Activated T-cell treated with anti-CD3 and anti-CD28 coated beads, Interleukin-2, amount 50 U/mL, for 1 hour (primary cell): ENCODE results near the gene NOL7.

Experiments
- DNase-seq: peaks from one replicate; pipeline ENCODE4 v3.0.0-alpha.2; 2020

Gene NOL7

GRCh38 chr6:13614926-13615791 lies at the start of gene NOL7:
TSS of gene NOL7 (plus strand) at chr6:13615335. CDS start at chr6:13615359, 24 bp downstream.
- peak; percentile 98 for DNase-seq

GRCh38 chr6:13565921-13566320 lies 49.2 kb upstream of the NOL7 start:
- DNase-seq = no peak

GRCh38 chr6:13566500-13566899 lies 48.6 kb upstream of the NOL7 start:
- DNase-seq = no peak

- DNase-seq = no peak
Observed at GRCh38 chr6:13568970-13569369, 46.2 kb upstream of the NOL7 start.

GRCh38 chr6:13572240-13572639 lies 42.9 kb upstream of the NOL7 start:
- no peak for DNase-seq

- no peak for DNase-seq
Observed at GRCh38 chr6:13572951-13573654, 42.0 kb upstream of the NOL7 start.

- DNase-seq = no peak
Observed at GRCh38 chr6:13573669-13574110, 41.4 kb upstream of the NOL7 start.

GRCh38 chr6:13574149-13574570 lies 41.0 kb upstream of the NOL7 start:
- DNase-seq = peak; percentile 92

- DNase-seq = peak; percentile 74
Observed at GRCh38 chr6:13574571-13575376, 40.4 kb upstream of the NOL7 start, which contains the start of gene SIRT5. TSS of gene SIRT5 (plus strand) at chr6:13574601. CDS start at chr6:13584111, 9,510 bp downstream.

GRCh38 chr6:13575377-13575775 lies 39.8 kb upstream of the NOL7 start:
- DNase-seq = no peak

GRCh38 chr6:13576017-13576416 lies 39.1 kb upstream of the NOL7 start:
- no peak for DNase-seq

- DNase-seq = no peak
Observed at GRCh38 chr6:13577926-13578325, 37.2 kb upstream of the NOL7 start.

- DNase-seq = no peak
Observed at GRCh38 chr6:13579911-13580310, 35.2 kb upstream of the NOL7 start.

GRCh38 chr6:13581700-13582229 lies 33.4 kb upstream of the NOL7 start:
- no peak for DNase-seq

- DNase-seq = no peak
Observed at GRCh38 chr6:13586603-13587542, 28.3 kb upstream of the NOL7 start.

GRCh38 chr6:13589801-13590200 lies 25.3 kb upstream of the NOL7 start:
- DNase-seq = no peak

GRCh38 chr6:13590574-13591153 lies 24.5 kb upstream of the NOL7 start:
- no peak for DNase-seq

GRCh38 chr6:13591205-13591921 lies 23.8 kb upstream of the NOL7 start:
- no peak for DNase-seq

GRCh38 chr6:13593103-13593502 lies 22.0 kb upstream of the NOL7 start:
- DNase-seq = no peak

- DNase-seq = no peak
Observed at GRCh38 chr6:13593720-13594119, 21.4 kb upstream of the NOL7 start.

- no peak for DNase-seq
Observed at GRCh38 chr6:13597073-13597472, 18.1 kb upstream of the NOL7 start.
